DOHH2 (cell line): ENCODE measurements around the gene KRT14.

Experiments used
- CTCF ChIP-seq: fragments of 200-600 bp; sonication (generic); IDR thresholded peaks from one replicate; pipeline ENCODE4 v1.5.1; 2014; ENCODE audit warnings: antibody characterized with exemption, mild to moderate bottlenecking, low read depth, low read length; ENCODE audit not compliant: poor library complexity, severe bottlenecking
- EZH2phosphoT487 ChIP-seq: fragments of 200-600 bp; sonication (generic); IDR thresholded peaks from 2 replicates; pipeline ENCODE4 v1.6.1; 2017; ENCODE audit warnings: borderline replicate concordance, mild to moderate bottlenecking, antibody characterized with exemption, low read length, moderate library complexity, mixed read lengths

GRCh38 chr17:41620583-41621434, 34.1 kb upstream of the KRT14 start:
- TF ChIP-seq CTCF = no peak
- no peak for TF ChIP-seq EZH2phosphoT487
